Neural progenitor cell (in vitro differentiated cells): Measurements from ENCODE around the gene DISP1. TPM values are rescaled to one million over a fixed set of nuclear protein-coding genes. Genes with fewer than 3 reads are reported as not detected.

ENCODE experiments used
- DNase-seq: peaks from one replicate; pipeline ENCODE4 v3.0.0-alpha.2; 2016; ENCODE audit warnings: low spot score
- H2AFZ ChIP-seq: fragments of 200-600 bp; sonication (generic); replicated peaks from 2 replicates; pipeline ENCODE4 v1.6.1; 2016; ENCODE audit warnings: antibody characterized with exemption
- H3F3A ChIP-seq: fragments of 200-600 bp; sonication (generic); 2 replicates; pipeline ENCODE4 v1.6.1; 2016; ENCODE audit warnings: antibody characterized with exemption, low read depth
- H3K27ac ChIP-seq: fragments of 200-600 bp; sonication (generic); 2 replicates; pipeline ENCODE4 v1.5.1; 2016; ENCODE audit warnings: mild to moderate bottlenecking
- H3K27me3 ChIP-seq: fragments of 200-600 bp; sonication (generic); 2 replicates; pipeline ENCODE4 v1.6.1; 2016; ENCODE audit warnings: mild to moderate bottlenecking, moderate library complexity
- H3K36me3 ChIP-seq: fragments of 200-600 bp; sonication (generic); 2 replicates; pipeline ENCODE4 v1.5.1; 2016
- H3K4me1 ChIP-seq: fragments of 200-600 bp; sonication (generic); 2 replicates; pipeline ENCODE4 v1.6.1; 2016; ENCODE audit warnings: mixed run types
- H3K4me2 ChIP-seq: fragments of 200-600 bp; sonication (generic); 2 replicates; pipeline ENCODE4 v1.6.1; 2016
- H3K4me3 ChIP-seq: fragments of 200-600 bp; sonication (generic); 2 replicates; pipeline ENCODE4 v1.5.1; 2016
- H3K79me2 ChIP-seq: fragments of 200-600 bp; sonication (generic); 2 replicates; pipeline ENCODE4 v1.6.1; 2016; ENCODE audit warnings: low read depth
- H3K9ac ChIP-seq: fragments of 200-600 bp; sonication (generic); 2 replicates; pipeline ENCODE4 v1.6.1; 2016
- H3K9me3 ChIP-seq: fragments of 200-600 bp; sonication (generic); 2 replicates; pipeline ENCODE4 v1.5.1; 2016; ENCODE audit warnings: low read depth
- H4K20me1 ChIP-seq: fragments of 200-600 bp; sonication (generic); 2 replicates; pipeline ENCODE4 v1.6.1; 2016; ENCODE audit warnings: low read depth
- H3K27ac Mint-ChIP-seq: 3 replicates; pipeline ENCODE4 v1.8.0; 2021; ENCODE audit warnings: mixed read lengths
- H3K27me3 Mint-ChIP-seq: 2 replicates; pipeline ENCODE4 v1.8.0; 2022; ENCODE audit warnings: low read depth, mild to moderate bottlenecking, inconsistent platforms, moderate library complexity, mixed read lengths; ENCODE audit not compliant: insufficient read depth
- H3K36me3 Mint-ChIP-seq: 3 replicates; pipeline ENCODE4 v1.8.0; 2021; ENCODE audit warnings: mixed read lengths
- H3K4me1 Mint-ChIP-seq: 3 replicates; pipeline ENCODE4 v1.8.0; 2021; ENCODE audit warnings: mixed read lengths
- H3K4me3 Mint-ChIP-seq: 3 replicates; pipeline ENCODE4 v1.8.0; 2021; ENCODE audit warnings: mild to moderate bottlenecking, moderate library complexity, mixed read lengths
- H3K9me3 Mint-ChIP-seq: 3 replicates; pipeline ENCODE4 v1.8.0; 2020; ENCODE audit warnings: mixed read lengths
- CTCF ChIP-seq: fragments of 200-600 bp; sonication (generic); IDR thresholded peaks from 2 replicates; pipeline ENCODE4 v1.5.1; 2017; ENCODE audit warnings: antibody characterized with exemption, mild to moderate bottlenecking
- EZH2 ChIP-seq: fragments of 200-600 bp; sonication (generic); IDR thresholded peaks from 2 replicates; pipeline ENCODE4 v1.6.1; 2017; ENCODE audit warnings: antibody characterized with exemption, mild to moderate bottlenecking, moderate library complexity
- EZH2phosphoT487 ChIP-seq: fragments of 200-600 bp; sonication (generic); IDR thresholded peaks from 2 replicates; pipeline ENCODE4 v1.6.1; 2017; ENCODE audit warnings: antibody characterized with exemption
- total RNA-seq: library from RNA; depleted of rRNA; stranded (reverse); fragments of >200 nt; gene quantifications from 2 replicates; pipeline ENCODE4 v1.2.3, GENCODE V29; 2015; ENCODE audit warnings: low replicate concordance

Gene DISP1
- total RNA-seq, 1 donor from 2014 or later: 6.5 TPM

- Mint-ChIP-seq H3K36me3 (peaks cover 3% of the 10 kb centered on the region), H3K9me3 (peaks cover 14% of the 10 kb centered on the region), H3K27ac (no peak overlapping the region), H3K27me3 (peaks cover 4% of the 10 kb centered on the region), H3K4me3 (no peak overlapping the region), H3K4me1 (no peaks in the 10 kb centered on the region)
- peak; percentile 26 for TF ChIP-seq CTCF
- no peak for TF ChIP-seq EZH2phosphoT487
- Histone ChIP-seq H3K36me3 (no peaks in the 10 kb centered on the region), H2AFZ (no peak overlapping the region), H3F3A (no peaks in the 10 kb centered on the region), H3K9ac (no peak overlapping the region), H3K79me2 (no peaks in the 10 kb centered on the region), H3K4me2 (no peak overlapping the region), H3K4me1 (no peaks in the 10 kb centered on the region), H4K20me1 (no peaks in the 10 kb centered on the region), H3K4me3 (no peak overlapping the region), H3K27me3 (no peaks in the 10 kb centered on the region), H3K9me3 (peaks cover 10% of the 10 kb centered on the region), H3K27ac (no peak overlapping the region)
- no peak for DNase-seq
These were observed 45.7 kb upstream of the DISP1 start for GRCh38 chr1:222769181-222769580.

GRCh38 chr1:222769971-222770620 is 44.7 kb upstream of the DISP1 start:
- no peak overlapping the region for H3K27ac Mint-ChIP-seq
- peaks cover 10% of the 10 kb centered on the region for H3K9me3 Mint-ChIP-seq
- Histone ChIP-seq H3K4me2 (no peak overlapping the region), H3K4me1 (no peaks in the 10 kb centered on the region), H3K27ac (no peak overlapping the region), H3K4me3 (no peak overlapping the region), H4K20me1 (no peaks in the 10 kb centered on the region), H2AFZ (no peak overlapping the region), H3K9ac (no peak overlapping the region), H3K9me3 (peaks cover 10% of the 10 kb centered on the region), H3K36me3 (no peaks in the 10 kb centered on the region), H3K79me2 (no peaks in the 10 kb centered on the region), H3F3A (no peaks in the 10 kb centered on the region), H3K27me3 (no peaks in the 10 kb centered on the region)
- TF ChIP-seq EZH2 (no peak), EZH2phosphoT487 (no peak), CTCF (no peak)
- H3K36me3 Mint-ChIP-seq: peaks cover 3% of the 10 kb centered on the region
- DNase-seq: no peak
- H3K4me3 Mint-ChIP-seq: no peak overlapping the region
- H3K4me1 Mint-ChIP-seq: no peaks in the 10 kb centered on the region
- peaks cover 6% of the 10 kb centered on the region for H3K27me3 Mint-ChIP-seq

- H3K4me1 Mint-ChIP-seq: no peaks in the 10 kb centered on the region
- no peak for TF ChIP-seq EZH2phosphoT487
- TF ChIP-seq EZH2: no peak
- TF ChIP-seq CTCF: no peak
- peaks cover 3% of the 10 kb centered on the region for H3K36me3 Mint-ChIP-seq
- no peaks in the 10 kb centered on the region for H3K27me3 ChIP-seq
- H3K9me3 Mint-ChIP-seq: peaks cover 10% of the 10 kb centered on the region
- peaks cover 4% of the 10 kb centered on the region for H3K27me3 Mint-ChIP-seq
- H3K4me3 ChIP-seq: no peak overlapping the region
- peaks cover 10% of the 10 kb centered on the region for H3K9me3 ChIP-seq
- no peak overlapping the region for H3K27ac ChIP-seq
- H3K79me2 ChIP-seq: no peaks in the 10 kb centered on the region
- H3K4me3 Mint-ChIP-seq: no peak overlapping the region
- no peak overlapping the region for H3K27ac Mint-ChIP-seq
- DNase-seq: no peak
- no peaks in the 10 kb centered on the region for H3K36me3 ChIP-seq
- no peaks in the 10 kb centered on the region for H3F3A ChIP-seq
- H3K4me1 ChIP-seq: no peaks in the 10 kb centered on the region
- no peaks in the 10 kb centered on the region for H4K20me1 ChIP-seq
- no peak overlapping the region for H3K4me2 ChIP-seq
- no peak overlapping the region for H3K9ac ChIP-seq
- no peak overlapping the region for H2AFZ ChIP-seq
These were observed 41.9 kb upstream of the DISP1 start for GRCh38 chr1:222772996-222773379.
